ENCODE measurements around the gene TEX22.

GRCh38 chr14:105445901-105446845 is 47.8 kb downstream of the TEX22 start:
- TF ChIP-seq, protein P1, sequence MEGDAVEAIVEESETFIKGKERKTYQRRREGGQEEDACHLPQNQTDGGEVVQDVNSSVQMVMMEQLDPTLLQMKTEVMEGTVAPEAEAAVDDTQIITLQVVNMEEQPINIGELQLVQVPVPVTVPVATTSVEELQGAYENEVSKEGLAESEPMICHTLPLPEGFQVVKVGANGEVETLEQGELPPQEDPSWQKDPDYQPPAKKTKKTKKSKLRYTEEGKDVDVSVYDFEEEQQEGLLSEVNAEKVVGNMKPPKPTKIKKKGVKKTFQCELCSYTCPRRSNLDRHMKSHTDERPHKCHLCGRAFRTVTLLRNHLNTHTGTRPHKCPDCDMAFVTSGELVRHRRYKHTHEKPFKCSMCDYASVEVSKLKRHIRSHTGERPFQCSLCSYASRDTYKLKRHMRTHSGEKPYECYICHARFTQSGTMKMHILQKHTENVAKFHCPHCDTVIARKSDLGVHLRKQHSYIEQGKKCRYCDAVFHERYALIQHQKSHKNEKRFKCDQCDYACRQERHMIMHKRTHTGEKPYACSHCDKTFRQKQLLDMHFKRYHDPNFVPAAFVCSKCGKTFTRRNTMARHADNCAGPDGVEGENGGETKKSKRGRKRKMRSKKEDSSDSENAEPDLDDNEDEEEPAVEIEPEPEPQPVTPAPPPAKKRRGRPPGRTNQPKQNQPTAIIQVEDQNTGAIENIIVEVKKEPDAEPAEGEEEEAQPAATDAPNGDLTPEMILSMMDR (conservative IDR thresholded peaks at IDR 0.05): no peak
- no peak for TF ChIP-seq ZFX (IDR thresholded peaks at IDR 0.05)

All from C4-2B (cell line).